SK-N-SH treated with all-trans-retinoic acid at 6 μM for 48 hours (cell line): ENCODE data around the gene UNCX.
A peak's percentile ranks its signal among the peaks of the same experiment; 100 is the strongest.

Experiments
- ATAC-seq: fragments of 200-7000 bp; cut with Tn5 transposase; 3 replicates; pipeline ENCODE4 v1.9.1; 2020; ENCODE audit warnings: mild to moderate bottlenecking, moderate library complexity
- ARNTL ChIP-seq: fragments of 450-650 bp; formaldehyde crosslinking; IDR thresholded peaks from 2 replicates; pipeline ENCODE4 v1.5.0; 2020; ENCODE audit warnings: low read depth, mild to moderate bottlenecking, moderate library complexity, borderline replicate concordance
- BACH2 ChIP-seq: fragments of 250-450 bp; sonication (Bioruptor Pico); IDR thresholded peaks from 2 replicates; pipeline ENCODE4 v1.9.0; 2021; ENCODE audit warnings: mild to moderate bottlenecking, borderline replicate concordance
- CSRNP3 ChIP-seq: fragments of 250-450 bp; sonication (Bioruptor Pico); IDR thresholded peaks from 2 replicates; pipeline ENCODE4 v1.5.1; 2021; ENCODE audit warnings: mild to moderate bottlenecking, moderate library complexity
- ESRRG ChIP-seq: fragments of 250-450 bp; sonication (Bioruptor Pico); IDR thresholded peaks from 2 replicates; pipeline ENCODE4 v1.6.1; 2021; ENCODE audit warnings: mild to moderate bottlenecking
- GLIS3 ChIP-seq: fragments of 250-450 bp; sonication (Bioruptor Pico); IDR thresholded peaks from 2 replicates; pipeline ENCODE4 v1.5.0; 2020; ENCODE audit warnings: mild to moderate bottlenecking, moderate library complexity
- ISL1 ChIP-seq: fragments of 250-450 bp; sonication (Bioruptor Pico); IDR thresholded peaks from 2 replicates; pipeline ENCODE4 v2.1.2; 2022; ENCODE audit warnings: mild to moderate bottlenecking, moderate library complexity
- OSR1 ChIP-seq: fragments of 250-450 bp; sonication (Bioruptor Pico); IDR thresholded peaks from 2 replicates; pipeline ENCODE4 v1.8.0; 2022; ENCODE audit warnings: moderate library complexity, mild to moderate bottlenecking, inconsistent platforms
- PATZ1 ChIP-seq: fragments of 250-450 bp; sonication (Bioruptor Pico); IDR thresholded peaks from 2 replicates; pipeline ENCODE4 v1.8.0; 2020; ENCODE audit warnings: mild to moderate bottlenecking, moderate library complexity, borderline replicate concordance
- PPARA ChIP-seq: fragments of 250-450 bp; sonication (Bioruptor Pico); IDR thresholded peaks from 2 replicates; pipeline ENCODE4 v1.5.0; 2020; ENCODE audit warnings: mild to moderate bottlenecking, borderline replicate concordance
- RARB ChIP-seq: fragments of 250-450 bp; sonication (Bioruptor Pico); IDR thresholded peaks from 2 replicates; pipeline ENCODE4 v1.8.0; 2021; ENCODE audit warnings: mild to moderate bottlenecking, moderate library complexity
- SNAI2 ChIP-seq: fragments of 250-450 bp; sonication (Bioruptor Pico); IDR thresholded peaks from 2 replicates; pipeline ENCODE4 v1.5.0; 2020; ENCODE audit warnings: mild to moderate bottlenecking, moderate library complexity
- TCF4 ChIP-seq: fragments of 250-450 bp; sonication (Bioruptor Pico); IDR thresholded peaks from 2 replicates; pipeline ENCODE4 v1.8.0; 2021; ENCODE audit warnings: mild to moderate bottlenecking, moderate library complexity, borderline replicate concordance
- TOX ChIP-seq: fragments of 250-450 bp; sonication (Bioruptor Pico); IDR thresholded peaks from 2 replicates; pipeline ENCODE4 v1.8.0; 2021; ENCODE audit warnings: mild to moderate bottlenecking, moderate library complexity, borderline replicate concordance
- ZC3H10 ChIP-seq: fragments of 250-450 bp; sonication (Bioruptor Pico); IDR thresholded peaks from 2 replicates; pipeline ENCODE4 v1.5.1; 2021; ENCODE audit warnings: mild to moderate bottlenecking, moderate library complexity
- ZFP3 ChIP-seq: fragments of 250-450 bp; sonication (Bioruptor Pico); IDR thresholded peaks from 2 replicates; pipeline ENCODE4 v1.5.0; 2020; ENCODE audit warnings: mild to moderate bottlenecking, moderate library complexity
- ZFP30 ChIP-seq: fragments of 450-650 bp; formaldehyde crosslinking; IDR thresholded peaks from 2 replicates; pipeline ENCODE4 v1.5.0; 2022; ENCODE audit warnings: mild to moderate bottlenecking, moderate library complexity
- ZNF565 ChIP-seq: fragments of 450-650 bp; formaldehyde crosslinking; conservative IDR thresholded peaks from 2 replicates; pipeline ENCODE4 v1.5.0; 2020; ENCODE audit warnings: low read depth, mild to moderate bottlenecking, moderate library complexity
- ZNF70 ChIP-seq: fragments of 450-650 bp; formaldehyde crosslinking; IDR thresholded peaks from 2 replicates; pipeline ENCODE4 v1.5.0; 2020; ENCODE audit warnings: mild to moderate bottlenecking, moderate library complexity
- ZNF8 ChIP-seq: fragments of 450-650 bp; formaldehyde crosslinking; IDR thresholded peaks from 2 replicates; pipeline ENCODE4 v1.5.0; 2020; ENCODE audit warnings: mild to moderate bottlenecking, moderate library complexity
- TF ChIP-seq, protein P1 (sequence below): fragments of 250-450 bp; sonication (Bioruptor Pico); IDR thresholded peaks from 2 replicates; pipeline ENCODE4 v1.5.0; 2020; ENCODE audit warnings: mild to moderate bottlenecking, moderate library complexity
- TF ChIP-seq, protein P2 (sequence below): fragments of 250-450 bp; sonication (Bioruptor Pico); IDR thresholded peaks from 2 replicates; pipeline ENCODE4 v1.5.1; 2020; ENCODE audit warnings: low read depth, mild to moderate bottlenecking, moderate library complexity
- TF ChIP-seq, protein P3 (sequence below): fragments of 250-450 bp; sonication (Bioruptor Pico); IDR thresholded peaks from 2 replicates; pipeline ENCODE4 v1.8.0; 2021; ENCODE audit warnings: low read depth, mild to moderate bottlenecking, moderate library complexity, borderline replicate concordance

The UNCX gene

GRCh38 chr7:1239803-1240516, 7.3 kb downstream of the UNCX start:
- ATAC-seq, result peak; percentile 17; the same call in 2 of the 3 replicates
- TF ChIP-seq PATZ1 (CRISPR knock-in tag) (no peak), ARNTL (no peak), TCF4 (no peak), ISL1 (no peak), ESRRG (no peak), GLIS3 (CRISPR knock-in tag) (no peak), OSR1 (CRISPR knock-in tag) (no peak), SNAI2 (CRISPR knock-in tag) (no peak), TOX (CRISPR knock-in tag) (no peak), ZNF8 (CRISPR knock-in tag) (no peak), ZFP3 (CRISPR knock-in tag) (no peak), ZNF565 (no peak), ZFP30 (CRISPR knock-in tag) (no peak), BACH2 (CRISPR knock-in tag) (no peak), PPARA (no peak)

GRCh38 chr7:1240517-1241257, 8.0 kb downstream of the UNCX start:
- peak; percentile 25; the same call in 2 of the 3 replicates for ATAC-seq
- no peak for TF ChIP-seq CSRNP3 (CRISPR knock-in tag)
- no peak for TF ChIP-seq ZFP3 (CRISPR knock-in tag)
- TF ChIP-seq ZNF70 (CRISPR knock-in tag), result no peak
- TF ChIP-seq, protein P1, sequence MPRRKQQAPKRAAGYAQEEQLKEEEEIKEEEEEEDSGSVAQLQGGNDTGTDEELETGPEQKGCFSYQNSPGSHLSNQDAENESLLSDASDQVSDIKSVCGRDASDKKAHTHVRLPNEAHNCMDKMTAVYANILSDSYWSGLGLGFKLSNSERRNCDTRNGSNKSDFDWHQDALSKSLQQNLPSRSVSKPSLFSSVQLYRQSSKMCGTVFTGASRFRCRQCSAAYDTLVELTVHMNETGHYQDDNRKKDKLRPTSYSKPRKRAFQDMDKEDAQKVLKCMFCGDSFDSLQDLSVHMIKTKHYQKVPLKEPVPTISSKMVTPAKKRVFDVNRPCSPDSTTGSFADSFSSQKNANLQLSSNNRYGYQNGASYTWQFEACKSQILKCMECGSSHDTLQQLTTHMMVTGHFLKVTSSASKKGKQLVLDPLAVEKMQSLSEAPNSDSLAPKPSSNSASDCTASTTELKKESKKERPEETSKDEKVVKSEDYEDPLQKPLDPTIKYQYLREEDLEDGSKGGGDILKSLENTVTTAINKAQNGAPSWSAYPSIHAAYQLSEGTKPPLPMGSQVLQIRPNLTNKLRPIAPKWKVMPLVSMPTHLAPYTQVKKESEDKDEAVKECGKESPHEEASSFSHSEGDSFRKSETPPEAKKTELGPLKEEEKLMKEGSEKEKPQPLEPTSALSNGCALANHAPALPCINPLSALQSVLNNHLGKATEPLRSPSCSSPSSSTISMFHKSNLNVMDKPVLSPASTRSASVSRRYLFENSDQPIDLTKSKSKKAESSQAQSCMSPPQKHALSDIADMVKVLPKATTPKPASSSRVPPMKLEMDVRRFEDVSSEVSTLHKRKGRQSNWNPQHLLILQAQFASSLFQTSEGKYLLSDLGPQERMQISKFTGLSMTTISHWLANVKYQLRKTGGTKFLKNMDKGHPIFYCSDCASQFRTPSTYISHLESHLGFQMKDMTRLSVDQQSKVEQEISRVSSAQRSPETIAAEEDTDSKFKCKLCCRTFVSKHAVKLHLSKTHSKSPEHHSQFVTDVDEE (CRISPR knock-in tag), result no peak
- no peak for TF ChIP-seq TOX (CRISPR knock-in tag)
- TF ChIP-seq TCF4, result no peak
- TF ChIP-seq ESRRG, result no peak
- TF ChIP-seq ARNTL, result no peak
- no peak for TF ChIP-seq BACH2 (CRISPR knock-in tag)
- no peak for TF ChIP-seq OSR1 (CRISPR knock-in tag)
- TF ChIP-seq, protein P2, sequence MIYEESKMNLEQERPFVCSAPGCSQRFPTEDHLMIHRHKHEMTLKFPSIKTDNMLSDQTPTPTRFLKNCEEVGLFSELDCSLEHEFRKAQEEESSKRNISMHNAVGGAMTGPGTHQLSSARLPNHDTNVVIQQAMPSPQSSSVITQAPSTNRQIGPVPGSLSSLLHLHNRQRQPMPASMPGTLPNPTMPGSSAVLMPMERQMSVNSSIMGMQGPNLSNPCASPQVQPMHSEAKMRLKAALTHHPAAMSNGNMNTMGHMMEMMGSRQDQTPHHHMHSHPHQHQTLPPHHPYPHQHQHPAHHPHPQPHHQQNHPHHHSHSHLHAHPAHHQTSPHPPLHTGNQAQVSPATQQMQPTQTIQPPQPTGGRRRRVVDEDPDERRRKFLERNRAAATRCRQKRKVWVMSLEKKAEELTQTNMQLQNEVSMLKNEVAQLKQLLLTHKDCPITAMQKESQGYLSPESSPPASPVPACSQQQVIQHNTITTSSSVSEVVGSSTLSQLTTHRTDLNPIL, result no peak
- no peak for TF ChIP-seq PPARA
- no peak for TF ChIP-seq ZC3H10 (CRISPR knock-in tag)
- TF ChIP-seq ISL1, result no peak
- TF ChIP-seq, protein P3, sequence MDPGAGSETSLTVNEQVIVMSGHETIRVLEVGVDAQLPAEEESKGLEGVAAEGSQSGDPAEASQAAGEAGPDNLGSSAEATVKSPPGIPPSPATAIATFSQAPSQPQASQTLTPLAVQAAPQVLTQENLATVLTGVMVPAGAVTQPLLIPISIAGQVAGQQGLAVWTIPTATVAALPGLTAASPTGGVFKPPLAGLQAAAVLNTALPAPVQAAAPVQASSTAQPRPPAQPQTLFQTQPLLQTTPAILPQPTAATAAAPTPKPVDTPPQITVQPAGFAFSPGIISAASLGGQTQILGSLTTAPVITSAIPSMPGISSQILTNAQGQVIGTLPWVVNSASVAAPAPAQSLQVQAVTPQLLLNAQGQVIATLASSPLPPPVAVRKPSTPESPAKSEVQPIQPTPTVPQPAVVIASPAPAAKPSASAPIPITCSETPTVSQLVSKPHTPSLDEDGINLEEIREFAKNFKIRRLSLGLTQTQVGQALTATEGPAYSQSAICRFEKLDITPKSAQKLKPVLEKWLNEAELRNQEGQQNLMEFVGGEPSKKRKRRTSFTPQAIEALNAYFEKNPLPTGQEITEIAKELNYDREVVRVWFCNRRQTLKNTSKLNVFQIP (CRISPR knock-in tag), result no peak
- TF ChIP-seq RARB (CRISPR knock-in tag), result no peak
- TF ChIP-seq ZNF565, result no peak
- no peak for TF ChIP-seq ZFP30 (CRISPR knock-in tag)
- TF ChIP-seq ZNF8 (CRISPR knock-in tag), result no peak
- TF ChIP-seq, all 23 proteins: peak for 0
